GM12878 (cell line): ENCODE data around the gene ORM2. TPM values are rescaled to one million over a fixed set of nuclear protein-coding genes. Genes with fewer than 3 reads are reported as not detected.

ENCODE experiments used
- CHD2 ChIP-seq: IDR thresholded peaks from 2 replicates; pipeline ENCODE4 v1.6.1; 2011; ENCODE audit warnings: low read depth, low read length, improper control_type of control experiment, borderline replicate concordance
- IRF5 ChIP-seq: fragments of 450-650 bp; IDR thresholded peaks from 2 replicates; pipeline ENCODE4 v1.6.1; 2017; ENCODE audit warnings: borderline replicate concordance
- MLLT1 ChIP-seq: fragments of 450-650 bp; IDR thresholded peaks from 2 replicates; pipeline ENCODE4 v1.6.1; 2016; ENCODE audit warnings: mild to moderate bottlenecking
- NR2C2 ChIP-seq: IDR thresholded peaks from 2 replicates; pipeline ENCODE4 v1.6.1; 2011; ENCODE audit warnings: borderline replicate concordance, low read depth; ENCODE audit not compliant: control insufficient read depth, insufficient read length
- RAD51 ChIP-seq: fragments of 450-650 bp; IDR thresholded peaks from 2 replicates; pipeline ENCODE4 v1.6.1; 2016; ENCODE audit warnings: moderate library complexity, mild to moderate bottlenecking, inconsistent platforms
- RFX5 ChIP-seq: IDR thresholded peaks from 2 replicates; pipeline ENCODE4 v1.6.1; 2011; ENCODE audit warnings: low read depth, low read length, improper control_type of control experiment
- ZNF687 ChIP-seq: fragments of 450-650 bp; IDR thresholded peaks from 2 replicates; pipeline ENCODE4 v1.6.1; 2017; ENCODE audit warnings: mild to moderate bottlenecking, moderate library complexity
- polyA plus RNA-seq, 11 experiments: library from polyadenylated mRNA; depleted of rRNA in 4 of 11; unstranded in 6 of 11; stranded (reverse) in 5 of 11; fragments of >200 nt; fragmentation: Nextera tagmentation in 4 of 11; fragmentation: Illumina TruSeq in 1 of 11; extraction: Ambion mirVana in 4 of 11; extraction: Trizol in 1 of 11; gene quantifications; 1 replicate in 1 of 11; 2 replicates in 10 of 11; pipeline versions ENCODE4 v1.2.1 to v1.2.3, GENCODE V29; 2011 to 2016; ENCODE audit warnings: inconsistent platforms in 2 of 11, missing spikeins in 2 of 11, low read depth in 1 of 11
- total RNA-seq, 4 experiments: library from RNA; depleted of rRNA in 3 of 4; stranded (reverse); fragments of >200 nt in 3 of 4; fragmentation: Illumina TruSeq in 1 of 4; extraction: Trizol in 1 of 4; gene quantifications; 2 replicates each; pipeline versions ENCODE4 v1.2.1 to v1.2.3, GENCODE V29; 2013 to 2021

ORM2 gene
- total and polyA plus RNA-seq, 10 of the 15 experiments (the other 5 are each of a cell fraction or from before 2014, with no cell fraction given) = 0.64 TPM; not detected in 9

- TF ChIP-seq ZNF687 = no peak
- TF ChIP-seq MLLT1 = no peak
- TF ChIP-seq CHD2 = no peak
- no peak for TF ChIP-seq RAD51
- TF ChIP-seq RFX5 = no peak
- TF ChIP-seq NR2C2 = no peak
- TF ChIP-seq IRF5 = no peak
- TF ChIP-seq, all 136 proteins: peak for 0
These were observed 42.5 kb upstream of the ORM2 start (continued) for GRCh38 chr9:114287001-114287762.
